Measurements from ENCODE around the gene MACROH2A1.

DNA sequence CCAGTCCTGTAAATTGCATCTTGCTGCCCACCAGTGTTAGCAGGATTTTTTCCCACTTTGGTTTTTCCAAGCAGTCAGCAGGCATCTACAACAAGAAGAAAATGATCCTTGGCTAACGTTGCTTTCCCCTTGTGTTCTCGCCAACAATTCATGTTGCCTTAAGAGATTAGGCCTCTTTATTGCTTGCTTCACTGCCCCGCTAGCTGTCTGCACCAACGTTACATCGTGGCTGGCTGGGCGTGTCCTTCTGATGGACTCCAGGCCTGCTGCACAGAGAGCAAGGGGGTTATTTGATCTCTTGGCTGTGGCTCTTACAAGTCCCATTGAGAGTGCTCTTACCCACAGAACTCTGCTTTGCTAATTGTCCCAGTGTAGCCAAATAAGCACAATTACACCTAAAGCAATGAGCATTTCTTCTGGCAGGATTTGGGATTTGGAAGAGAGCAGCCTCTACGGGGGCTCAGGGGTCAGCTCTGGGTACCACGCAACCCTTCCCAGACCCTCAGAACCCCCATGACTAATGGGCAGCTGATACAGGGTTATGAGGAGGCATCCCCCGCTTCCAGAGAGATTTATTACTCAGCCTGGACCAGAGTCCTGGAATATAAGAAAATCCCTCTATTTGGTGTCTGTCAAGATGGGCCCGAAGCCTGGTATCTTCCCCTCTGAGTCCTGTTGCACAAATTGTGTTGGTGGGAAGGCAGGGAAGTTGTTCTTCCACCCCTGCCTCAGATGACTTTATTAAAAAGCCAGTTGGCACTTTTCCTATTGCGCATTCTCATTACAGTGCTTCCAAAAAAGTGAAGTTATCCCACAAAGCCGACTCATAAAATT lies 30.5 kb upstream of the MACROH2A1 start:
- TF ChIP-seq YY1 (IDR thresholded peaks at IDR 0.05; ENCODE audit: insufficient read depth, insufficient read length) = no peak
- no peak for TF ChIP-seq ZNF274 (IDR thresholded peaks at IDR 0.05; ENCODE audit: low read depth, low read length)
- TF ChIP-seq SUZ12 (IDR thresholded peaks at IDR 0.05; ENCODE audit: extremely low read depth, insufficient read depth, insufficient read length) = no peak
